Prostate gland (tissue), 2 donors: ENCODE measurements around the gene GREB1.

Experiments used
- CTCF ChIP-seq, 4 experiments: fragments of 200-600 bp in 2 of 4; fragments of 450-650 bp in 2 of 4; sonication (generic) in 2 of 4; IDR thresholded peaks; 1 replicate in 3 of 4; 2 replicates in 1 of 4; pipeline ENCODE4 v1.5.1; 2016 to 2019; ENCODE audit warnings: antibody characterized with exemption in 4 of 4, mild to moderate bottlenecking in 2 of 4, moderate library complexity in 2 of 4
- POLR2A ChIP-seq: fragments of 450-650 bp; IDR thresholded peaks from one replicate; pipeline ENCODE4 v1.6.1; 2016; ENCODE audit warnings: antibody characterized with exemption, mild to moderate bottlenecking

- no peak for TF ChIP-seq CTCF (IDR thresholded peaks at IDR 0.05)
- no peak for TF ChIP-seq POLR2A
These were observed 37.8 kb upstream of the GREB1 start for GRCh38 chr2:11495844-11496681.
